GM21515 (cell line): Measurements from ENCODE around the gene LSM10.

Experiments
- ATAC-seq: cut with Tn5 transposase; IDR thresholded peaks from one replicate; pipeline ENCODE4 v1.9.1; 2021; ENCODE audit not compliant: unreplicated experiment

The LSM10 gene

DNA sequence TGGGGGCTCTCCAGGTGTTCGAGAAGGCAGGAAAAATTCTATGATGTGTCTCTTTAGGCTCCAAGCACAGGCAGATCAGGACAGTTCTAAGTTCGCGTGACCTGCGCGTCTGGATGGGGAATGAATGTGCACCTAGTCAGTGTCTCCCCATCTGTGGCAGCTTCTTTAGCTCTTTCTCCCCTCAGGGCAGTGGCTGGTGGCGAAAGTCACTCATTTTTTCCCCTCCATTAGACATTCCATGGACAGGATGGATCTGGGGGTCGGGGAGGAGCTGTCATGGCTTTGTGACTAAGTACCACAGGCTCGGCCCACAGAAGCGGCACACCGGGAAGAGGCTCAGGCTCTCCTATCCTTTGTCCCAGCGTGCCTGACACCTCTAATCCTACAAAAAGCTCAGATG lies 43.2 kb downstream of the LSM10 start:
- no peak for ATAC-seq

- no peak for ATAC-seq
These were observed 44.5 kb downstream of the LSM10 start for GRCh38 chr1:36352910-36353878.

- ATAC-seq: no peak
These were observed 45.4 kb downstream of the LSM10 start for GRCh38 chr1:36352125-36352909.

DNA sequence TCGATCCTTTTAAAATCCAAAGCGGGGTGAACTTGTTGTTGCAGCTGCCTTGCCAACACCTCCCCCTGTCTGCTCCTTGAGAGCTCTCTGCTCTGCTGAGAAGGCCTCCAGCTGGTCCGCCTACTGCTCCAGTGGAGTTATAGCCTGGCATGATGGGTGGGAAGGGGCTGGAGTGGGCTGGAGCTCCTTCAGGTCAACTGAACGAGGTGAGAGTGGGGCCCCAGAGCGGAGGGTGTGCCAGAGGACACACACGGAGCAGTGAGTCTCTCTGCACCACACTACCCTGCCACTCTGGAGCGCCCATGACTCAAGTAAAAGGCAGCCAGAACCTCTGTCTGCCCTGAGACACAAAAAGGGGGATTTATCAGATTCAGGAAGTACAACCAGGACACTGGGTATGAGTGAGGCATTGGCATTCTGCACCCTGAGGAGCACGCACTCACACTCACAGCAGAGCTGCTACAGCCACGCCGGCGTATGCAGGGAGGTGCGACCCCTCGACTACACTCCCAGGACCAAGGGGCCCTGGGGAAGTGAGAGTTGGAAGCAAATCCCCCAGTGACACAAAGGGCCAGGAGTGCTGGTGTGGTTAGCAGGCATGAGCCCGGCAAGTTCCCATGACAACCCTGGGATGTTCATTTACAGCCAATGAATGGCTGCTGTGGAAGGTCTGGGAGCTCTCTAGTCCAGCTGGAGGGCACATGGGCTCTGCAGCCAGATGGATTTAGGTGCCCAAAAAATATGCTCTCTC lies 46.3 kb downstream of the LSM10 start:
- ATAC-seq: no peak

DNA sequence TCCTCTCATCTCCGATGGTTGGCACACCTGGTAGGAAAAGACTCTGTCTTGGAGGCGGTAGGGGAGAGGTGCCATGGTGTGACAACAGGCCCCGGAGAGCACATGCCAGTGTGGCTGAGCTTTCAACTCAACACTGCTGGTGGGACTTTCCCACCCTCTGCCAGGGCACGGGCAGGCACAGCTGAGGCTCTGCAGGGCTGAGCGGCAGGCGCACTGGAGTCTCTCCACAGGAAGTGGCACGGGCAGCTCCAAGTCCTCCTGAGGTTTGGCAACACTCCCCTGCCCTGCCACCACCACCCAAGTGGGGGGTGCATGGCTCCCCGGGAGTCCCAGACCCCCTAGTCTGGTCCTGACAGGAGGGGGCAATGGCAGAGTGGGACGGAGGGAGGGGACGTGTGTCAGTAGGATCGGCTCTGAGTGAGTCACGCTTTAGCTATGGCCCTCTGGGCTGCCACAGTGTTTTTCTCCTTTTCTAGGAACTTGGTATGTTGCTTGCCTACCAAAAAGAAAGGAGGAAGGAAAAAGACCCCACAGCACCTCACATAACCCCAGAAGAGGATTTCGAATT lies 47.0 kb downstream of the LSM10 start:
- ATAC-seq: no peak

DNA sequence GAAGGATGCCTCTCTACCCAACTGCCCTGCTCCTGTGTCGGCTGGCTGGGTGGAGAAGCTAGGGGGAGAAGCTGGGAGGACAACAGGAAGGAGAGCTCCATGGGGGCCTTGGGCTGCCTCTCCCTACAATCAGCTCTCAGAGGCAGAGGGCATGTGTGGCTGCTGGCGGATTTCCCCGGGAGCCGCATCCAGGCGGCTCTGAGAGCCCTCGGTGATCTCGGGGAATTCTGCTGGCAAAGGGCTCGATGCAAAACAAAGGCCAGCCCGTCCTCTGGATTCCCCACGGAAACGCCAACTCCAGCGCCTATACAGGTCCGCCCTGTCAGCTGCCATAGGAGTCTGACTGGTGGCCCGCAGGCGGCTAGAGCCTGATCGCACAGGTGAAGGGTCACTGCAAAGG lies 47.9 kb downstream of the LSM10 start:
- ATAC-seq: no peak

- peak; percentile 80 for ATAC-seq
These were observed 48.5 kb downstream of the LSM10 start for GRCh38 chr1:36349241-36349671.

GRCh38 chr1:36346741-36347370 lies 50.9 kb downstream of the LSM10 start:
- ATAC-seq: no peak

DNA sequence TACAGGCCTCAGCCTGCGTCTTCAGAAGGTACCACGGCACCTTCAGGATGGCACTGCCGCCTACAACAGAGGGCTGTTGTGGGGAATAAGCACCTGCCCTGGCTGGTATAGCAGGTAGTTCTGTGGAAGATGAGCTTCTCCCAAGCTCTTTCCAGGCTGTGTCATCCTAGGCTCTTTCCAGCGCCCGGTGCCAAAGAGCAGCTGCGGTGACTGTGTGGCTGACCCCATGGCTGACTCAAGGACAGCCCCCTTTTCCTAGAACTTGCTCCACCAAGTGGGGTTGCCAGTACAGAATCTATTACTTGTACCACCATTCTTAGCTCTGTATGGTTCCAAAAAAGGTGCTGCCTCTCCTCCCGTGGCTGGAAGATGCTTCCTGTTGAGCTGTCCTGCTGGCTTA lies 52.4 kb downstream of the LSM10 start:
- no peak for ATAC-seq

DNA sequence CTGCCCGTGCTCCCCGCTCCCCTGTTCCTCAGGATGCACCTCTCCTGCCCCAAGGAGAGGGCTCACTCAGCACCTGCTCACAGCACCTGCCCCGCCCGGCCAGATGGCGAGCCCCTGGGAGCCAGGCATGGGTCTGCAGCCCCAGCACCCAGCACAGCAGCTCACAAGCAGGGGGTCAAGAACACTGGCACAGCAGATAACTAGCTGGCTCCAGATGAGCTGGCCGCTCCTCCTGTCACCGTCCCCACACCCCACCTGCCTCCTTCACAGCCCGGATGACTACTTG lies 53.4 kb downstream of the LSM10 start:
- no peak for ATAC-seq

DNA sequence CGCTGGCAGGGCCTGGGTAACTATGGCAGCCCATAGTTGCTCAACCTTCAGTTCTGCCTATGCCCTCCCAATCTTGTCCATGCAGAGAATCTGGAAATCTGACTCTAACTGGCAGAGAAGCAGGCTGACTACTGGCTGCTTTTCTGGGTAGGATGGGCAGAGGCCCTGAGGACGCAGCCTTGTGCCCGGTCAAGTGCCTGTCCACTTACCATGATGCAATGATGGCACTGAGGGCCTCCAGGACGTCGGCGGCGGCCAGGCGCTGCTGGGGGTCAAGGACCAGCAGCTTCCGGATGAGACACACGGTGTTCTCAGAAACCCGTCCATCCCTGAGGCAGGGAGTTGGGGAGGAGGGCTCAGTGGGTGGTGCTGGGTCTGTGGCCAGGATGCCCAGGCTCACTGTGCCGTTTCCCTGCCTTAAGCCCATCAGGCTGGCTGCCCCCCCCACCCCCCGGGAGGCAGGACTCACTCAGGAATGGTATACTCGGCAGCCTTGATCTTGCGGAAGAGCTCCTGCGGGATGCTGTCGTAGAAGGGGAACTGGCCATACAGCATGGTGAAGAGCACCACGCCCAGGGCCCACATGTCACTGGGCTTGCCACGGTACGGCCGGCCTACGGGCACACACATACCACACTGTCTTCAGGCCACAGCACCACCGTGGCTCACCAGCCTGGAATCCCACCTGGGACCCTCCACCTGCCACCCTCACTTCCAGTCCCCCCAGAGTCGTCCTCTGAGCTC lies 53.9 kb downstream of the LSM10 start:
- no peak for ATAC-seq
